Measurements from ENCODE around the gene TXNRD1. TPM values are rescaled to one million over a fixed set of nuclear protein-coding genes. Genes with fewer than 3 reads are reported as not detected.

Gene TXNRD1
- total RNA-seq, 2 donors from 2014 or later = 87.6 to 115 TPM

- no peaks in the 10 kb centered on the region for H3K4me1 ChIP-seq (replicated peaks)
- intact Hi-C loops (cut with DNase I) = no loop called here
- no peaks in the 10 kb centered on the region for H3K36me3 ChIP-seq
- no peaks in the 10 kb centered on the region for H3K27me3 ChIP-seq (replicated peaks; ENCODE audit: insufficient read depth)
- H3K9me3 ChIP-seq = no peaks in the 10 kb centered on the region
- no peak for TF ChIP-seq POLR2A (IDR thresholded peaks at IDR 0.05)
- TF ChIP-seq CTCF (IDR thresholded peaks at IDR 0.05) = no peak
- no peak for TF ChIP-seq POLR2AphosphoS5 (IDR thresholded peaks at IDR 0.05)
- H3K27ac ChIP-seq = no peak overlapping the region
- no peak overlapping the region for H3K4me3 ChIP-seq
- WGBS = 45% methylated on average over 5 of the region's 5 CpGs
- DNase-seq (ENCODE audit: low spot score) = no peak
Observed at GRCh38 chr12:104360983-104361707, 145.6 kb downstream of the TXNRD1 start.

- Histone ChIP-seq H3K4me3 (no peak overlapping the region), H3K27me3 (replicated peaks; ENCODE audit: insufficient read depth) (no peaks in the 10 kb centered on the region), H3K4me1 (replicated peaks) (no peaks in the 10 kb centered on the region), H3K36me3 (no peaks in the 10 kb centered on the region), H3K27ac (no peak overlapping the region), H3K9me3 (no peaks in the 10 kb centered on the region)
- intact Hi-C loops (cut with DNase I) = no loop called here
- DNase-seq (ENCODE audit: low spot score) = no peak
- WGBS = 96% methylated on average over 5 of the region's 5 CpGs
- no peak for TF ChIP-seq CTCF (IDR thresholded peaks at IDR 0.05)
- no peak for TF ChIP-seq POLR2AphosphoS5 (IDR thresholded peaks at IDR 0.05)
- TF ChIP-seq POLR2A (IDR thresholded peaks at IDR 0.05) = no peak
Observed at GRCh38 chr12:104365921-104366410, 150.4 kb downstream of the TXNRD1 start.

DNA sequence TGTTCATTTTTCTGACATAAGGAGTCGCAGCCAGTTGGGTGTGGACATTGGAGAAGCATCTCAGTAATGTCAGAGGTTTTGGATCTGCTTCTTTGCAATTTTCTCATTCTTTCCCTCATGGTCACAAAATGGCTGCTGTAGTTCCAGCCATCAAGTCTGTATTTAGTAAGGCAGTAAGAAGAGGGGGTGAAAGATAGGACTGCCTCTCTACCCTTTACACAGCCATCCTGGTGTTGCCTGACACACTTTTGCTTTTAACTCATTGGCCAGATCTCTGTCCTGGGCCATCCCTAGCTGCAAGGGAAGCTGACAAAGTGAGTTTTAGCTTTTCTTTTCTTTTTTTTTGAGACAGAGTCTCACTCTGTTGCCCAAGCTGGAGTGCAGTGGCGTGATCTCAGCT lies 154.1 kb downstream of the TXNRD1 start:
- TF ChIP-seq POLR2AphosphoS5 (IDR thresholded peaks at IDR 0.05) (no peak), POLR2A (IDR thresholded peaks at IDR 0.05) (no peak), CTCF (IDR thresholded peaks at IDR 0.05) (no peak)
- Histone ChIP-seq H3K4me3 (no peak overlapping the region), H3K4me1 (replicated peaks) (no peaks in the 10 kb centered on the region), H3K36me3 (no peaks in the 10 kb centered on the region), H3K27me3 (replicated peaks; ENCODE audit: insufficient read depth) (no peaks in the 10 kb centered on the region), H3K9me3 (no peaks in the 10 kb centered on the region), H3K27ac (no peak overlapping the region)
- WGBS = 98% methylated on average over 2 of the region's 2 CpGs
- intact Hi-C loops (cut with DNase I) = no loop called here
- DNase-seq (ENCODE audit: low spot score) = no peak

GRCh38 chr12:104371043-104371870 lies 155.7 kb downstream of the TXNRD1 start:
- intact Hi-C loops (cut with DNase I) = no loop called here
- Histone ChIP-seq H3K9me3 (no peaks in the 10 kb centered on the region), H3K4me1 (replicated peaks) (no peaks in the 10 kb centered on the region), H3K4me3 (no peak overlapping the region), H3K36me3 (no peaks in the 10 kb centered on the region), H3K27ac (no peak overlapping the region), H3K27me3 (replicated peaks; ENCODE audit: insufficient read depth) (no peaks in the 10 kb centered on the region)
- TF ChIP-seq POLR2A (IDR thresholded peaks at IDR 0.05) (no peak), POLR2AphosphoS5 (IDR thresholded peaks at IDR 0.05) (no peak), CTCF (IDR thresholded peaks at IDR 0.05) (no peak)
- 45% methylated on average over 15 of the region's 15 CpGs for WGBS
- peak; percentile 11 for DNase-seq (ENCODE audit: low spot score)

All from prostate gland (tissue), 2 donors.